Erythroblast (primary cell): Measurements from ENCODE around the gene CYB5R4.
"Not testable (repeated sequence)": the region's sequence is repeated elsewhere in the genome, so short reads cannot be mapped to it uniquely, and the experiment has no call there.

Source experiments
- GATA1 ChIP-seq: IDR thresholded peaks from 2 replicates; pipeline ENCODE4 v1.6.1; 2011; ENCODE audit warnings: low read depth, mild to moderate bottlenecking, control low read depth, low read length, moderate library complexity
- POLR2A ChIP-seq: IDR thresholded peaks from 2 replicates; pipeline ENCODE4 v1.6.1; 2011; ENCODE audit warnings: mild to moderate bottlenecking, low read length

DNA sequence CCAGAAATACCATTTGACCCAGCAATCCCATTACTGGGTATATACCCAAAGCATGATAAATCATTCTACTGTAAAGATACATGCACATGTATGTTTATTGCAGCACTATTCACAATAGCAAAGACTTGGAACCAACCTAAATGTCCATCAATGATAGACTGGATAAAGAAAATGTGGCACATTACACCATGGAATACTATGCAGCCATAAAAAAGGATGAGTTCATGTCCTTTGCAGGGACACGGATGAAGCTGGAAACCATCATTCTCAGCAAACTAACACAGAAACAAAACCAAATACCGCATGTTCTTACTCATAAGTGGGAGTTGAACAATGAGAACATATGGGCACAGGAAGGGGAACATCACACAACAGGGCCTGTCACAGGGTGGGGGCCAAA lies 88.5 kb downstream of the CYB5R4 start:
- TF ChIP-seq POLR2A, GATA1: not testable (repeated sequence)
